A204.1 (cell line): Measurements from ENCODE around the gene NKX3-2.

Experiments used
- FAIRE-seq: peaks from 2 replicates; lab custom pipeline; 2012; peaks lifted over from hg19 to GRCh38; lab: Jason Lieb, UNC

The NKX3-2 gene

GRCh38 chr4:13496605-13497004 is 47.7 kb downstream of the NKX3-2 start:
- no peak for FAIRE-seq

- FAIRE-seq = no peak
These were observed 48.6 kb downstream of the NKX3-2 start for GRCh38 chr4:13495753-13496152.

- FAIRE-seq = no peak
These were observed 50.5 kb downstream of the NKX3-2 start for GRCh38 chr4:13493793-13494192.

GRCh38 chr4:13492747-13493146 is 51.6 kb downstream of the NKX3-2 start:
- FAIRE-seq = no peak
